ENCODE measurements around the gene CRYM.
"Not testable (repeated sequence)": the region's sequence is repeated elsewhere in the genome, so short reads cannot be mapped to it uniquely, and the experiment has no call there.

CRYM gene

DNA sequence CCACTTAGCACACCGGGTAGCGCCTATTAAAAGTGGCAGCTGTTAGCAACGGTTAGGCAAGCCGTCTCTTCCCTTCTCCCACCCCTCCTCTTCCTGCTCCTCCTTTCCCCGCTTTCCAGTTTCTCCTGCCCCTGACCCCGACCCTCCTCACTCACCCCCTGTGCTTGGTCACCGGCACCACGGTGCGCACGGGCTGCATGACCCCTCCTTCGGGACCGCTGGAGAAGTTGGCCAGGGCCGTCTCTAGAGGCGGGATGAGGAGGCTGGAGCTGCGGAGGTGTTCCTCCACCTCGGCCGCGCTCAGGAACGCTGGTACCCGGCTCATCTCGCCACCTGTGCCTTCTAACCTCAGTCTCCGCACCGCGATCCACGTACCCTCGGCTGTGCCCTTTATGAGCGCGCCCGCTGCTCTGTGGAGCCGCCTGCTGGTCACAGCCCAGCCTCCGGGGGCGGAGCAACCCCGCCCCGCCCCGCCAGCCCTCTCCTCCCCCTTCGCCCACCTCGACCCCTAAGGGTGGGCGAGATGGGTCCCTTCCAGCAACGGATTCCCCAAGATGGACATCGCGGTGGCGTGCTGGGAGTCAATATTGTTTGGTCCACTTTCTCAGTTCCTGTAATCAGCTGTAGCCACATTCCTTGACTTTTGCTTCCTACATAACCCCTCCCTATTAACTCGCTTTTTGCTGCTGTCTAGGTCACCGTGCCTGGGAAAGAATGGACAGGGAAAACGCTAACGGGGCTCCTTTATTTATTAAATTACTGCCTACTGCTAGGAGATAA lies at the start of gene CRYM:
Gene CRYM, minus strand, starts transcription at position 364 of the 780 bp plus-strand sequence. Its CDS starts 39 bp downstream, at position 325.
- peak; percentile 42 for DNase-seq

DNA sequence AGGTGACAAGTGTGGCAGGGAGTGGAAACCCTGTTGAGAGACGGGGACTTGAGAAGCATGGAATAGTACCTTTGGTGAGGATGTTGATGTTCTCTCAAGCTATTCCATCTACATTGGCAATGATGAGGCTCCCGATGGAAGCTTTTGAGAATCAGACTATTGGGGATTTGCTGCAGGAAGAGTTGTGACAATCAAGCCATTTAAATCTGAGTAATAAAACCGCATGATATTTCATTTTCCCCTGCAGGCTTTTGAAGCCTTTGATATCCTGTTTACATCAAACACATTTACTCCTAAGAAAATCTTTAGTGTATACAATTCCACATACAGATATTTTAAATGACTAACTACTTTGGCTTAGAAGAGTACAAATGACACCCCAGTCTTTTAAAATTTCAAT lies 49.0 kb upstream of the CRYM start:
- DNase-seq = no peak

DNA sequence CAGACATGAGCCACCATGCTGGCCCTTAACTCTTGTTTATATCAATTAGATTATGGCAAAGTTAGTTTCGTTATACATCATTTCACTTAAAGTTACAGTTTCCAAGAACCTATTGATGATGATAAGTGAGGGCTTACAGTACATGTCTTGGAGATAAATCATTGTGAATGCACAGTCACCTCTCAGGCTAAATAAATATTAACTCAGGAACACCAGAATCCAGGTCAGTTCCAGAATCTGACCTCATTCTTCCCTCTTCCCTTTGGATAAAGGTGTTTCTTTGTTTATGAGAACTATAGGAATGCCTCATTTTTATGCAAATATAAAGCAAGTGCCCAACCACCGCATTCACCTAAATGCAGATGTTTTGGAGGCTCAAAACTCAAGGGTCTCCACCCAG lies 48.4 kb upstream of the CRYM start:
- no peak for DNase-seq

DNA sequence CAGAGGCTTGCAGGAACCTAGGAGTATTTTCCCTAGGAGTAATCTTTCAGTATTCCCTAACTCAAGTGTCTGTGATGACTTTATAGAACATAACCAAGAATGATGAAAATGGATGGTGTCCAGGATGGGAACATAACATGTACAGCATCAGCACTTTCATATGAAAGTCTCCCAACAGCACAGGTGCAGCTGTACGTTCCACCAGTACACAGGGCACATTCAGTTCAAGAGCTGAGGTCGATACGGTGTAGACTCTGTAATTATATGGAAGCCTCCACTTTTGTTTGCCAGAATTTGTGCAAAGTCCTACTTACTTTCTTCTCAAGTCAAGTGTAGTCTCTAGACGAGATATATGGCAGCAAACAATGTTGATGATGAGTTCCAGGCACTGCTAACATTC lies 46.2 kb upstream of the CRYM start:
- DNase-seq = no peak

DNA sequence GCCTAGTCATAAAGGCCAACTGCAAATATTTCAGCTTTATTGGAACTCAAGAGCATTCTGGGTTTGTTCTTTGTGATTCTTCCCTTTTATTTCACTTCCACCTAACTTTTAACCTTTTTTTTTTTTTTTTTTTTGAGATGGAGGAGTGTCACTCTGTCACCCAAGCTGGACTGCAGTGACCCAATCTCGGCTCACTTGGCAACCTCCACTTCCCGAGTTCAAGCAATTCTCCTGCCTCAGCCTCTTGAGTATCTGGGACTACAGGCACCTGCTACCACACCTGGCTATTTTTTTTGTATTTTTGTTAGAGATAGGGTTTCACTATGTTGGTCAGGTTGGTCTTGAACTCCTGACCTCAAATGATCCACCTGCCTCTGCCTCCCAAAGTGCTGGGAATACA lies 44.2 kb upstream of the CRYM start:
- not testable (repeated sequence) for DNase-seq

DNA sequence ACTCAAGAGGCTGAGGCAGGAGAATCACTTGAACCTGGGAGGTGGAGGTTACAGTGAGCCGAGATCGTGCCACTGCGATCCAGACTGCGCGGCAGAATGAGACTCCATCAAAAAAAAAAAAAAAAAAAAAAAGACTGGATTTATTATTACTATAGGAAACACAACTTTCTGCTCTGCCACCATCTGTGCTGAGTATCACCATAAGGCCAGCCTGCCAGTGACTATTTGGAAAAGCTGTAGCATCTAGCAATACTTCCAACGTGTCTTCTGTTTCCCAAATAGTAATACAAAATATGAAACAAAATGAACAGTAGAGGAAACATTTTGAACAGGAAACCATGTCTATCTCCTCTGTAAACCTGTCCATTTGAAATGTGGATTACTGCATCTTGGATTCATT lies 43.6 kb upstream of the CRYM start:
- DNase-seq = no peak

DNA sequence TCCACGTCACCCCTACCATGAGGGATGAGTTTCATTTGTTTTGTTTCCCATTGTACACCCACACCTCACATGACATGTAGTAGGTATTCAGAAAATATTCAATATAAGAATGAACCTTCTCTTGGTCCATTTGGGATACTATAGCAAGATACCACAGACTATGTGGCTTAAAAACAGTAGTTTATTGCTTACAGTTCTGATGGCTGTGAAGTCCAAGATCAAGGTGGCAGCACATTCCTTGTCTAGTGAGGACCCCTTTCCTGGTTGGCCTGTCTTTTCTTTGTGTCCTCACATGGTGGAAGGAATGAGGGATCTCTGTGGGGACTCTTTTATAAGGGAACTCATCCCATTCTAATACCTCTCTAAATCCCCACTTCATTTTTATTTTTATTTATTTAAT lies 36.2 kb upstream of the CRYM start:
- no peak for DNase-seq

DNA sequence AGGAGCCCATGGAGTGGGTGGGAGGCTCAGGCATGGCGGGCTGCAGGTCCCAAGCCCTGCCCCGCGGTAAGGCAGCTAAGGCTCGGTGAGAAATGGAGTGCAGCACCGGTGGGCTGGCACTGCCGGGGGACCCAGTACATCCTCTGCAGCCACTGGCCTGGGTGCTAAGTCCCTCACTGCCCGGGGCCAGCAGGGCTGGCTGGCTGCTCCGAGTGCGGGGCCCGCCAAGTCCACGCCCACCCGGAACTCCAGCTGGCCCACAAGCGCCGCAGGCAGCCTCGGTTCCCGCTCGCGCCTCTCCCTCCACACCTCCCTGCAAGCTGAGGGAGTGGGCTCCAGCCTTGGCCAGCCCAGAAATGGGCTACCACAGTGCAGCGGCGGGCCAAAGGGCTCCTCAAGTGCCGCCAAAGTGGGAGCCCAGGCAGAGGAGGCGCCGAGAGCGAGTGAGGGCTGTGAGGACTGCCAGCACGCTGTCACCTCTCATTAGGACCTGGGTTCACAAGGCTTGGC lies 34.8 kb upstream of the CRYM start:
- DNase-seq = not testable (repeated sequence)

DNA sequence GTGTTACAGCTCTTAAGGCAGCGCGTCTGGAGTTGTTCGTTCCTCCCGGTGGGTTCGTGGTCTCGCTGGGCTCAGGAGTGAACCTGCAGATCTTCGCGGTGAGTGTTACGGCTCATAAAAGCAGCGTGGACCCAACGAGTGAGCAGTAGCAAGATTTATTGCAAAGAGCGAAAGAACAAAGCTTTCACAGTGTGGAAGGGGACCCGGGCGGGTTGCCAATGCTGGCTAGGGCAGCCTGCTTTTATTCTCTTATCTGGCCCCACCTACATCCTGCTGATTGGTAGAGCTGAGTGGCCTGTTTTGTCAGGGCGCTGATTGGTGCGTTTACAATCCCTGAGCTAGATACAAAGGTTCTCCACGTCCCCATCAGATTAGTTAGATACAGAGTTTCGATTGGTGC lies 34.0 kb upstream of the CRYM start:
- DNase-seq = not testable (repeated sequence)

DNA sequence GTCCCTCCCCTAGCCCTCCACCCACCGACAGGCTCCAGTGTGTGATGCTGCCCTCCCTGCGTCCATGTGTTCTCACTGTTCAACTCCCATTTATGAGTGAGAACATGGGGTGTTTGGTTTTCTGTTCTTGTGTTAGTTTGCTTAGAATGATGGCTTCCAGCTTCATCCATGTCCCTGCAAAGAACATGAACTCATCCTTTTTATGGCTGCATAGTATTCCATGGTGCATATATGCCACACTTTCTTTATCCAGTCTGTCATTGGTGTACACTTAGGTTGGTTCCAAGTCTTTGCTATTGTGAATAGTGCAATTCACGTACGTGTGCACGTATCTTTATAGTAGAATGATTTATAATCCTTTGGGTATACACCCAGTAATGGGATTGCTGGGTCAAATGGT lies 28.6 kb upstream of the CRYM start:
- not testable (repeated sequence) for DNase-seq

DNA sequence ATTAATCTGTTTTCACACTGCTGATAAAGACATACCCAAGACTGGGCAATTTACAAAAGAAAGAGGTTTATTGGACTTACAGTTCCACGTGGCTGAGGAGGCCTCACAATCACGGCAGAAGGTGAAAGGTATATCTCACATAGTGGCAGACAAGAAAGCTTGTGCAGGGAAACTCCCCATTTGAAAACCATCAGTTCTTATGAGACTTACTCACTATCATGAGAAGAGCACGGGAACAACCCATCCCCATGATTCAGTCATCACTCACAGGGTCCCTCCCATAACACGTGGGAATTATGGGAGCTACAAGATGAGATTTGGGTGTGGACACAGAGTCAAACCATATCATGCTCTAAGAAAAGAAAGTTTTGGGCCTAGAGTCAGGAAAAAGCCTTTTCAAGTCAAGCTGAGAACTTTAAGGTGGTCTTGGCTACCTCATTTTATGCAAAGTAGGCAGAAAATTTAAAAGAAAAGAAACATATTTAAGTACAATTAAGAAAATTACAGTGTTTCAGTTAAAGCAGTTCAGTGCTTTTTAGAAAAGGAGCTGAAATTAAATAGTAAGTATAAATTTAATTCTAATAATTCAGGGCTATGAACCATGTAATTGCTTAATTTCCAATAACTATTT lies 24.9 kb upstream of the CRYM start:
- peak; percentile 28 for DNase-seq

DNA sequence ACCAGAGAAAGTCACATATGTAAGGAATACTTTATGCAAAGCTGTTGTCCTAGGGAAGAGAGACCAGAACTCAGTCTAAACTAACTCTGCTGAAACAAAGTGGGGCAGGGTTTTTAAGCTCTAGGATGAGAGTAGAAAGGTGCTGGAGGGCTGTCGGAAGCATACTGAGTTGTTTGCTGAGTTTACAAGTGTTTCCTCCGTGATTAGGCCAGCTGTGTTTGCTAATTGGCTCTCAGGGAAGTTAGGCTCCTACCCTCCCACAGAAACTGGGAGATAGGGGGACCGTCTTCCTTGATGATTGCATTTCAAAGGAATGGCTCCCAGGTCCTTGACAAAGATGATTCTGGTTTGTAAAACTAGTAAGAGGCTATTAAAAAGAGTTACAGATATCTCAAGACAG lies 24.4 kb upstream of the CRYM start:
- no peak for DNase-seq

DNA sequence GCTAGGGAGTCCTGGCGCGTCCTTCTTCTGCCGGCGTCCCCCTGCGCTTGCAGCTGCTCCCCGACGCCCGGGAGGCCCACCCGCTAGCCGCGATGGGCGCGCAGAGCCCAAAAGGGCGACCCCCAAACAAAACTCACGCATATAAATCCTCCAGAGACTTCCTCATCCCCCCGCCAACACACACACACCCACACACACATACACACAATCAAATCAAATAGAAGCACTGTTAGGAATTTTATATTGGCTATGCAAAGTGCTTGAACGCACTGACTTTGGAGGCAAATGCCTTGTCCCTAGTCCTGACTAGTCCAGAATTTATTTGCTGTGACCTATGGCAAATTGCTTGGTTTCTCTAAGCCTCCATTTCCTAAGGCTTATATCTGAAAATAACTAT lies 23.8 kb upstream of the CRYM start:
- DNase-seq = peak; percentile 9

DNA sequence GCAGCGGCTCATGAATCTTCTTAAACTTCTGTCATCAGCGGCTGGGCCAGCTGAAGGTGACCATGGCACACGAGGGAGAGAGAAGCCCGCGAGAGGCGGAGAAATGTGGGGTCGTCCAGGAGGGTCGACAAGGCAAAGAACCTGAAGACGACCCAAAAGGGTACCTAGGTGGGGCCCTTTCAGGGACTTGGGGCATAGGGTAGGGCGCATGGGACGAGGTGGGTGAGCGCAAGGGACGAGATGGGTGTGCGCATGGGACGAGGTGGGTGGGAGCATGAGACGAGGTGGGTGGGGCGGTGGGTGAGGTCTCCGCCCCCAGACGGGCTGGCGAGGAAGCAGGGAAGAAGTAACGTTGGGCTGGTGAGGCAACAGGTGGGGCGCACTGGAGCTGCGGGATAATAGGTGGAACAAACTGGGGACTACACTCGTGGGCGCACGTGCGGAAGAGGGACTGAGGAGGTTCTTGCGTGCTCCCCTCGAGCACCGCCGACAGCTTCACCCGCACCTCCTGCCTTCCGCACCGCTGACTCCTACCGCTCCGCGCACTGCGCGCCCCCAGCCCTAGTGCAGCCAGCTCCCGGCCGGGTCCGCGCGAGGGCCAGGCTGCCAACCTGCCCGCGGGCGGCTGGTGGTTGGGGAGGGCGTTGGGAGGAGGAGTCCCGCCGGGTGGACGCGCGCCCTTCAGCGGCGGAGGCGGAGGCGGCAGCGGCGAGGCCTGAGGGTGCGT lies 23.2 kb upstream of the CRYM start:
- peak; percentile 83 for DNase-seq

DNA sequence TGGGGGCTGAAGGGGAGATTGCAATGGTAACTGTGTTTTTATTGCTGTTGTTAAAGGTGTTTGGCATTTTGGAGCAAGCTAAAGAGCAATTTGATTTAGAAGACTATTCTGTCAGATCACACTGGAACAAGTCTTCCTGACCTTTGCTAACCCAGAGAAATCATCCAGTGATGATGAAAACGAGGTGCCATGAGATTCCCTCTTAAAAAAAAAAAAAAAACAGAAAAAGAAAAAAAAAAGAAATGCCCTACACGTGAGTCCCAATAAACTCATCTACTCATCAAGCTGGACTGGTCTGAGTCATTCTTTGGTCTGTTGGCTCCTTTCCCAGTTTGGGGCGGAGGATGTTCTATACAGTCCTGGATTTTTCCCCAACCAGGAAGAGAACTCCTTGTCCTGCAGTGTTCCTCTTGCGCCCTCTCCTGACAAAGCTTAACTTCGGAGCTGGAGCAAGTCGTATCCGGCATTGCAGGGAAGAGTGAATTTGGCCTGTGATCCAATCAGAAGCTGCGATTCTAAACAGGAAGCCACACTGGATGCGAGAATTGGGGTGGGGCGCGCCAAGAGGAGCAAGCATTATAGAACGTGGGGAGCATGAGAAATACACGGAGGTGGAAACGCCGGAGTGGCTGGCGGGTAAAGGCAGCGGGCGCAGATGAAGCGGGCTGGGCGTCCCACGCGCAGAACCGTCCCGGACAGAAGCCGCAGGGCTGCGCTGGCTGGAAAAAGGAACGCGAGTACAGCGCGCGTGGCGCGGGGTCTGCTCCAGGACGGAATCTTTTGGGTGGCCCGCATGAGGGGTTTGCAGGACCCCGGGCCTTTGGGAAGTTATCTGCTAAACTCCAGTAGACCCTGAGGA lies 22.4 kb upstream of the CRYM start:
- DNase-seq = peak; percentile 99

DNA sequence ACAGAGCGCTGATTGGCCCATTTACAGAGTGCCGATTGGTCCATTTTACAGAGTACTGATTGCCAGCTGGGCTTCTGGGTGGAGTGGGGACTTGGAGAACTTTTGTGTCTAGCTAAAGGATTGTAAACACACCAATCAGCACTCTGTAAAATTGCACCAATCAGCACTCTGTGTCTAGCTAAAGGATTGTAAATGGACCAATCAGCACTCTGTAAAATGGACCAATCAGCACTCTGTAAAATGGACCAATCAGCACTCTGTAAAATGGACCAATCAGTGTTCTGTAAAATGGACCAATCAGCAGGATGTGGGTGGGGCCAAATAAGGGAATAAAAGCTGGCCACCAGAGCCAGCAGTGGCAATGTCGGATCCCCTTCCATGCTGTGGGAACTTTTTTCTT lies 11.7 kb upstream of the CRYM start:
- DNase-seq = not testable (repeated sequence)

DNA sequence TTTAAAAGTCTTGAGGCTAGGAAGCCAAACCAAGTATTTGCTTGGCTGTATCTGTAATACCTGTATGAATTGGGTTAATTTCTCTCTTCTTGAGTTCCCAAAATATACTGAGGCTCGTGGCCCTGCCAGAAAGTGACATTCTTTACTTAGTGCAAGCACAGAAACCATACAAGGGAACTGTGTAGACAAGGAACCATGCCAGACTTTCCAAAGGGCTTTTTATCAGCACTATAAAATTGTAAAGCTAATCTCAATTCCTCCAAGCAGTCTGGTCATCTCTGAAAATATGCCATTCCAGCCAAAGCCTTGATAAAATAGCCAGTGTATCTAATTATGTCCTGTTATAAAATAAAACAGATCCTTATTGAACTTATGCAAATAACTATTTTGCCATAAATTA lies 7.2 kb upstream of the CRYM start:
- DNase-seq = no peak

DNA sequence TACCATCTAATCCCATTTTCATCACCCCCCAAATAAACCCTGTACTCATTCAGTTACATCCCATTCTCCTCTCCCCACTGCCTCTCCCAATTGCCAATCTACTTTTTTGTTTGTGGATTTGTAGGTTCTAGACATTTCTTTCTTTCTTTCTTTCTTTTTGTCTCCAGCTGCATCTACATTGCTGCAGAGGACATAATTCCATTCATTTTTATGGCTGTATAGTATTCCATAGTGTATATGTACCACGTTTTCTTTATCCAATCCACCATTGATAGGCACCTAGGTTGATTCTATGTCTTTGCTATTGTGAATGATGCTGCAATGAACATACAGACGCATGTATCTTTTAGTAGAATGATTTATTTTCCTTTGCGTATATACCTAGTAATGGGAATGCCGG lies 6.3 kb upstream of the CRYM start:
- DNase-seq = no peak

DNA sequence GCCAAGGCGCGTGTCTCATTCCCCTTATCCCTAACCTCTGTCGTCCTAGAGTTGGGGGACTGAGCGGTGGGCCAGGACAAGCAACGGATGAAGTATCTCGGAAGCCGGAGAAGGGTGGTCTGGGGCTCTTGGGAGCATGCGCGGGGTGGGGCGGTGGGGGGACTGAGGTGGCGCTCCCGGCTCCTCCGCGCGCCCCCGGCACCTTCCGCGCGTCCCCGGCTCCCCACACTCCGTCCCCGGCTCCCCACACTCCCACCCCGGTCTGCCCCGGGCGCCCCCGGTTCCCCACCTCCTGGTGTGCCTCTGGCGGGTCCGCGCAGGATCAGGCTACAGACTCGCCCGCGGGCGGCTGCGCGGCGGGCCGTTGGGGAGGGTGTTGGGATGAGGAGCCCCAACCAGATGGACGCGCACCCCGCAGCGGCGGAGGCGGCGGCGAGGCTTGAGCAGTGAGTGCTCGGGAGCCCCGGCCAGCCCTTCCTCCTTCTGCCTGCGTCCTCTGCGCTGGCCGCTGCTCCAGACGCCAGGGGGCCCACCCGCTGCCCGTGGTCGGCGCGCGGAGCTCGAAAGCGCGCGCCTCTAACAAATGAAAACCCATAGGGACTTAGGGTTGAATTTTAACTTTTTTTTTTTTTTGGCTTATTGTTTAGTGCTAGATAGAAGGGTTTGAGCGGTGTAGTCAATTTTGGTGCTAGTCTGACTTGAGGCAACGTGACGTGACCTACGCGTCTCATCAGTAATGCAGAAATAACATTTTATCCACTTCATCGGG lies 5.6 kb upstream of the CRYM start:
- peak; percentile 40 for DNase-seq

DNA sequence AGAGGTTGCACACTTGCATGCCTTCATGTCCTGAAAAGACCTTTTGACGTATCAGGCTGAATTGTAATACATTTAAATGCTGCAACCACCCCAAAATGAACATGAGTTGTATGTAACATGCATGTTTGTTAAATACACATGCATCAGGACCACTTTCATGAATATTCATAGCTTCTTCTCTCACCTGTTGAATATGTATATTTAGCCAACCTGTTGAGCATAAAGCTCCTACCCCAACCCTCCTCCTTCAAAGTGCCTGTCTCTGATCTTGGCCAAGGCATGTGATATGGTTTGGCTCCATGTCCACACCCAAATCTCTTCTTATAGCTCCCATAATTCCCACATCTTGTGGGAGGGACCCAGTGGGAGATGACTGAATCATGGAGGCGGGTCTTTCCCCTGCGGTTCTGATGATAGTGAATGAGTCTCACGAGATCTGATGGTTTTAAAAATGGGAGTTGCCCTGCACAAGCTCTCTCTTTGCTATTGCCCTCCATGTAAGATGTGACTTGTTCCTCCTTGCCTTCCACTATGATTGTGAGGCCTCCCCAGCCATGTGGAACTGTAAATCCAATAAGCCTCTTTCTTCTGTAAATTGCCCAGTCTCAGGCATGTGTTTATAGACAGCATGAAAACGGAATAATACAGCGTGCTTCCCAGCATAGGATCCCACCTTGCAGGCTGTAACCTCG lies 3.8 kb upstream of the CRYM start:
- no peak for DNase-seq

DNA sequence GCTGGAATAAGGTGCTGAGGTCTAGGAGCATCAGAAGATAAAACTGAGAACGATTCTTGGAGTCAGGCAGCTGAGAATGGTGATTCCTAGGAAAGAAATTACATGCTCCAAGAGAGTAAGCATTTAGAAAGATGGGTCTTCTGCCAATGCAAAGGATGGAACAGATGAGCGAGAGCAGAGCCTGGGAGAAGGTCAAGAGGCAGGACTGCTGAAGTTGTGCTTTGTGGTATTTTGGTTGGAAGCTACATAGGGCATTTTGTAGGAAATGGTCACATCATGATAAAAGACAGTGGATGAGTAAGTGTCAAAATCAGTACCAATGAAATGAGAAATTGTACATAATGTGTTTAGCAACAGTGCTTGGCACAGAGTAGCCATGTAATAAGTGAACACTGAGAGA lies 1.4 kb upstream of the CRYM start:
- DNase-seq = no peak

Data from hematopoietic multipotent progenitor cell treated with erythropoietin and hydrocortisone succinate and interleukin-3 and kit ligand, for 8 days (in vitro differentiated cells).